A549 (cell line): ENCODE measurements around the gene CLEC2L. TPM values are rescaled to one million over a fixed set of nuclear protein-coding genes. Genes with fewer than 3 reads are reported as not detected.

Experiments used
- ATAC-seq, 2 experiments: fragments of 200-7000 bp in 1 of 2; fragments of >200 bp in 1 of 2; cut with Nextera tagmentation in 1 of 2; cut with Tn5 transposase in 1 of 2; 3 replicates each; pipeline versions ENCODE4 v1.8.0 to v1.9.1; 2018 to 2020; ENCODE audit warnings: mild to moderate bottlenecking in 1 of 2, moderate library complexity in 1 of 2
- CTCF ChIA-PET: fragments of 300-600 bp; sonication (Branson Sonifier 250); formaldehyde crosslinking; extraction: SDS; loops from one replicate; lab custom pipeline; 2021; ENCODE audit warnings: antibody characterized with exemption, inconsistent platforms; lab: Yijun Ruan, JAX
- POLR2A ChIA-PET: fragments of 350-600 bp; formaldehyde crosslinking; extraction: SDS; loops from one replicate; lab custom pipeline; 2021; ENCODE audit warnings: antibody characterized with exemption, inconsistent platforms; lab: Yijun Ruan, JAX
- DNase-seq, 2 experiments: peaks; one replicate each; pipeline versions ENCODE4 v3.0.0 to v3.0.0-alpha.2; 2011 to 2016; ENCODE audit warnings: low read depth in 1 of 2, low spot score in 1 of 2
- FAIRE-seq: peaks from 2 replicates; lab custom pipeline; 2011; peaks lifted over from hg19 to GRCh38; lab: Jason Lieb, UNC
- H3K27ac ChIP-seq, 2 experiments: fragments of >200 bp; sonication (Bioruptor Twin); formaldehyde crosslinking; 3 replicates each; pipeline ENCODE4 v1.5.1; 2016 to 2017
- H3K4me1 ChIP-seq: fragments of >200 bp; sonication (Bioruptor Twin); formaldehyde crosslinking; 3 replicates; pipeline ENCODE4 v1.6.1; 2016
- H3K4me2 ChIP-seq: fragments of >200 bp; sonication (Bioruptor Twin); formaldehyde crosslinking; 3 replicates; pipeline ENCODE4 v1.6.1; 2016
- H3K4me3 ChIP-seq: fragments of >200 bp; sonication (Bioruptor Twin); formaldehyde crosslinking; 3 replicates; pipeline ENCODE4 v1.5.1; 2016
- H3K9me3 ChIP-seq: fragments of >200 bp; sonication (Bioruptor Twin); formaldehyde crosslinking; 3 replicates; pipeline ENCODE4 v1.6.1; 2016
- BHLHE40 ChIP-seq: IDR thresholded peaks from 2 replicates; pipeline ENCODE4 v1.6.1; 2012; ENCODE audit warnings: low read depth, low read length, inconsistent platforms
- CBX2 ChIP-seq: fragments of 200-600 bp; sonication (generic); IDR thresholded peaks from 2 replicates; pipeline ENCODE4 v1.6.1; 2016; ENCODE audit warnings: low read depth, mild to moderate bottlenecking, borderline replicate concordance
- CEBPB ChIP-seq, 2 experiments: fragments of >200 bp in 1 of 2; sonication (Bioruptor Twin) in 1 of 2; formaldehyde crosslinking in 1 of 2; IDR thresholded peaks; 2 replicates each; pipeline ENCODE4 v1.6.1; 2012 to 2016
- CHD4 ChIP-seq: fragments of 200-600 bp; sonication (generic); IDR thresholded peaks from 2 replicates; pipeline ENCODE4 v1.6.1; 2016; ENCODE audit warnings: antibody characterized with exemption, mild to moderate bottlenecking, borderline replicate concordance
- CTCF ChIP-seq: fragments of >200 bp; sonication (Bioruptor Twin); formaldehyde crosslinking; IDR thresholded peaks from 3 replicates; pipeline ENCODE4 v1.5.1; 2016
- E2F6 ChIP-seq: IDR thresholded peaks from 2 replicates; pipeline ENCODE4 v1.6.1; 2012; ENCODE audit warnings: low read depth, borderline replicate concordance
- FOSL2 ChIP-seq, 2 experiments: fragments of 450-650 bp in 1 of 2; fragments of >200 bp in 1 of 2; sonication (Bioruptor Twin) in 1 of 2; formaldehyde crosslinking; IDR thresholded peaks; 2 replicates each; pipeline versions ENCODE4 v1.5.0 to v1.6.1; 2016 to 2020; ENCODE audit warnings: mild to moderate bottlenecking in 1 of 2, moderate library complexity in 1 of 2
- GATA3 ChIP-seq: IDR thresholded peaks from 2 replicates; pipeline ENCODE4 v1.6.1; 2012; ENCODE audit warnings: borderline replicate concordance
- HDAC2 ChIP-seq: fragments of 200-600 bp; sonication (generic); IDR thresholded peaks from 2 replicates; pipeline ENCODE4 v1.6.1; 2016
- HOXB5 ChIP-seq: fragments of 250-450 bp; sonication (Bioruptor Pico); IDR thresholded peaks from 2 replicates; pipeline ENCODE4 v1.5.0; 2020; ENCODE audit warnings: mild to moderate bottlenecking, moderate library complexity
- MAFK ChIP-seq: fragments of 450-650 bp; IDR thresholded peaks from 2 replicates; pipeline ENCODE4 v1.6.1; 2014; ENCODE audit not compliant: partially characterized antibody
- MYC ChIP-seq: IDR thresholded peaks from 2 replicates; pipeline ENCODE4 v1.6.1; 2012; ENCODE audit warnings: mild to moderate bottlenecking, inconsistent platforms, low read length, improper control_type of control experiment, borderline replicate concordance
- NFE2L2 ChIP-seq: fragments of 150-350 bp; conservative IDR thresholded peaks from 2 replicates; pipeline ENCODE4 v1.6.1; 2014; ENCODE audit warnings: low read length
- NPAS2 ChIP-seq: fragments of 250-450 bp; sonication (Bioruptor Pico); IDR thresholded peaks from 2 replicates; pipeline ENCODE4 v1.8.0; 2022; ENCODE audit warnings: mild to moderate bottlenecking, moderate library complexity, borderline replicate concordance
- NR3C1 ChIP-seq: fragments of >200 bp; sonication (Bioruptor Twin); formaldehyde crosslinking; IDR thresholded peaks from 3 replicates; pipeline ENCODE4 v1.6.1; 2017
- PBX3 ChIP-seq: IDR thresholded peaks from 2 replicates; pipeline ENCODE4 v1.6.1; 2012
- PHF8 ChIP-seq: fragments of 200-600 bp; sonication (generic); IDR thresholded peaks from 2 replicates; pipeline ENCODE4 v1.6.1; 2016; ENCODE audit warnings: low read depth, mild to moderate bottlenecking, antibody characterized with exemption, moderate library complexity, borderline replicate concordance
- REST ChIP-seq: fragments of 200-600 bp; sonication (generic); IDR thresholded peaks from 2 replicates; pipeline ENCODE4 v1.6.1; 2016; ENCODE audit warnings: antibody characterized with exemption, mild to moderate bottlenecking, moderate library complexity
- RFX5 ChIP-seq: fragments of 450-650 bp; IDR thresholded peaks from 2 replicates; pipeline ENCODE4 v1.7.1; 2014; ENCODE audit warnings: antibody characterized with exemption, mild to moderate bottlenecking, moderate library complexity
- SREBF2 ChIP-seq: fragments of 450-650 bp; IDR thresholded peaks from 2 replicates; pipeline ENCODE4 v1.6.1; 2014; ENCODE audit warnings: mild to moderate bottlenecking, moderate library complexity
- TP53 ChIP-seq: fragments of 250-450 bp; sonication (Bioruptor Pico); IDR thresholded peaks from 2 replicates; pipeline ENCODE4 v1.5.0; 2021; ENCODE audit warnings: mild to moderate bottlenecking, moderate library complexity
- USF2 ChIP-seq: fragments of 450-650 bp; IDR thresholded peaks from 2 replicates; pipeline ENCODE4 v1.6.1; 2014; ENCODE audit warnings: antibody characterized with exemption
- ZC3H11A ChIP-seq: fragments of 450-650 bp; IDR thresholded peaks from 2 replicates; pipeline ENCODE4 v1.6.1; 2014; ENCODE audit warnings: antibody characterized with exemption, mild to moderate bottlenecking
- ZSCAN20 ChIP-seq: fragments of 250-450 bp; sonication (Bioruptor Pico); IDR thresholded peaks from 2 replicates; pipeline ENCODE4 v1.8.0; 2022; ENCODE audit warnings: mild to moderate bottlenecking, moderate library complexity
- WGBS: methylation state at CpG from one replicate; pipeline ENCODE4 v1.1.6; 2017; ENCODE audit errors: missing lambda C conversion rate; 5-methylcytosine and 5-hydroxymethylcytosine counted together
- polyA plus RNA-seq, 4 experiments: library from polyadenylated mRNA; depleted of rRNA in 3 of 4; stranded (reverse); fragments of >200 nt; fragmentation: RNase III in 1 of 4; extraction: RNeasy Plus Mini Kit Qiagen cat#74134 plus additional on column Dnase treatment in 1 of 4; gene quantifications; 2 replicates in 3 of 4; 3 replicates in 1 of 4; pipeline ENCODE4 v1.2.3, GENCODE V29; 2011 to 2017

Gene CLEC2L
- polyA plus RNA-seq, 2 of the 4 experiments (the other 2 are of a cell fraction) = 0.28 TPM; not detected in 1

- Histone ChIP-seq H3K9me3 (no peaks in the 10 kb centered on the region), H3K4me2 (no peak overlapping the region), H3K4me3 (no peak overlapping the region), H3K27ac (no peak overlapping the region), H3K4me1 (no peaks in the 10 kb centered on the region)
- POLR2A ChIA-PET = no interaction called here
- TF ChIP-seq NR3C1 (no peak), TP53 (no peak), PBX3 (no peak), ZC3H11A (no peak), BHLHE40 (no peak), ZSCAN20 (CRISPR knock-in tag) (no peak), MAFK (no peak), REST (no peak), E2F6 (no peak), MYC (no peak), SREBF2 (no peak), RFX5 (no peak), CHD4 (no peak)
- 78% methylated on average over 8 of the region's 8 CpGs for WGBS
- no peak for ATAC-seq
- no peak for DNase-seq
- CTCF ChIA-PET = interaction anchor here (1.5 kb wide), 1 partner anchor 27 kb away, joined by 4 read pairs; no protein-coding TSS in a partner anchor
- FAIRE-seq = no peak
Observed at GRCh38 chr7:139538881-139539635, 15.6 kb downstream of the CLEC2L start.

GRCh38 chr7:139540203-139540602 is 16.7 kb downstream of the CLEC2L start:
- no peak overlapping the region for H3K4me3 ChIP-seq
- CTCF ChIA-PET = interaction anchor here (0.5 to 1.5 kb wide), 5 partner anchors 28 to 110 kb away, joined by 3 to 4 read pairs (median 3); no protein-coding TSS in a partner anchor
- DNase-seq = no peak
- TF ChIP-seq USF2 (no peak), CTCF (no peak), HOXB5 (CRISPR knock-in tag) (no peak), CBX2 (no peak), NPAS2 (no peak), TP53 (no peak), NFE2L2 (no peak), PHF8 (no peak), RFX5 (no peak), FOSL2 (IDR thresholded peaks at IDR 0.05) (no peak), FOSL2 (CRISPR knock-in tag; IDR thresholded peaks at IDR 0.05) (no peak), NR3C1 (no peak), CEBPB (IDR thresholded peaks at IDR 0.05) (no peak), GATA3 (no peak), REST (no peak), HDAC2 (no peak)
- H3K9me3 ChIP-seq = no peaks in the 10 kb centered on the region
- no peak for FAIRE-seq
- POLR2A ChIA-PET = no interaction called here
- H3K27ac ChIP-seq = no peak overlapping the region
- H3K4me2 ChIP-seq = no peak overlapping the region
- H3K4me1 ChIP-seq = no peaks in the 10 kb centered on the region
- no peak for ATAC-seq
- WGBS = 61% methylated on average over 7 of the region's 12 CpGs
